Neural cell (in vitro differentiated cells): ENCODE measurements around the gene UBAP1. TPM values are rescaled to one million over a fixed set of nuclear protein-coding genes. Genes with fewer than 3 reads are reported as not detected.
"Not testable (repeated sequence)": the region's sequence is repeated elsewhere in the genome, so short reads cannot be mapped to it uniquely, and the experiment has no call there.

Source experiments
- H2AFZ ChIP-seq: fragments of 200-600, 300-800 bp; sonication (generic), shearing (Covaris generic); 2 replicates; pipeline ENCODE4 v1.6.0; 2014; ENCODE audit warnings: low read depth, mild to moderate bottlenecking, antibody characterized with exemption, low read length, moderate library complexity
- H3F3A ChIP-seq: fragments of 200-600 bp; shearing (Covaris generic); 2 replicates; pipeline ENCODE4 v1.6.1; 2016; ENCODE audit warnings: mild to moderate bottlenecking, moderate library complexity, mixed read lengths, antibody characterized with exemption, low read length; ENCODE audit not compliant: insufficient read depth, poor library complexity, severe bottlenecking
- H3K27ac ChIP-seq: fragments of 200-600, 300-800 bp; sonication (generic), shearing (Covaris generic); 2 replicates; pipeline ENCODE4 v1.5.1; 2014; ENCODE audit warnings: mild to moderate bottlenecking, low read length, moderate library complexity
- H3K27me3 ChIP-seq: fragments of 300-800, 200-600 bp; sonication (generic), shearing (Covaris generic); 2 replicates; pipeline ENCODE4 v1.6.0; 2014; ENCODE audit warnings: mild to moderate bottlenecking, low read depth, low read length, moderate library complexity; ENCODE audit not compliant: insufficient read depth
- H3K36me3 ChIP-seq: fragments of 300-800, 200-600 bp; sonication (generic), shearing (Covaris generic); 2 replicates; pipeline ENCODE4 v1.5.1; 2014; ENCODE audit warnings: mild to moderate bottlenecking, antibody characterized with exemption, low read length, moderate library complexity; ENCODE audit not compliant: insufficient read depth
- H3K4me2 ChIP-seq: fragments of 300-800, 200-600 bp; sonication (generic), shearing (Covaris generic); 2 replicates; pipeline ENCODE4 v1.6.0; 2014; ENCODE audit warnings: mild to moderate bottlenecking, low read length
- H3K4me3 ChIP-seq: fragments of 300-800, 200-600 bp; sonication (generic), shearing (Covaris generic); 2 replicates; pipeline ENCODE4 v1.5.1; 2014; ENCODE audit warnings: mild to moderate bottlenecking, low read length, moderate library complexity
- H3K79me2 ChIP-seq: fragments of 200-600 bp; shearing (Covaris generic); replicated peaks from 2 replicates; pipeline ENCODE4 v1.6.0; 2014; ENCODE audit warnings: mild to moderate bottlenecking, low read length, moderate library complexity; ENCODE audit not compliant: insufficient read depth
- H3K9ac ChIP-seq: fragments of 300-800, 200-600 bp; sonication (generic), shearing (Covaris generic); 2 replicates; pipeline ENCODE4 v1.6.1; 2016; ENCODE audit warnings: mild to moderate bottlenecking, low read length, mixed read lengths
- H3K9me2 ChIP-seq: fragments of 200-600 bp; shearing (Covaris generic); 2 replicates; pipeline ENCODE4 v1.6.1; 2016; ENCODE audit warnings: mild to moderate bottlenecking, low read length, mixed read lengths; ENCODE audit not compliant: insufficient read depth
- H3K9me3 ChIP-seq: fragments of 200-600, 300-800 bp; sonication (generic), shearing (Covaris generic); 2 replicates; pipeline ENCODE4 v1.6.1; 2016; ENCODE audit warnings: mild to moderate bottlenecking, mixed run types, low read length, moderate library complexity, mixed read lengths
- H4K20me1 ChIP-seq: fragments of 200-600 bp; shearing (Covaris generic); 2 replicates; pipeline ENCODE4 v1.6.1; 2016; ENCODE audit warnings: mild to moderate bottlenecking, mixed run types; ENCODE audit not compliant: insufficient read depth
- EP300 ChIP-seq: fragments of 450-650 bp; conservative IDR thresholded peaks from 2 replicates; pipeline ENCODE4 v1.6.1; 2014; ENCODE audit warnings: antibody characterized with exemption, mild to moderate bottlenecking, moderate library complexity; ENCODE audit not compliant: poor library complexity, severe bottlenecking
- EZH2 ChIP-seq: fragments of 200-600, 300-800 bp; shearing (Covaris generic), sonication (generic); IDR thresholded peaks from 2 replicates; pipeline ENCODE4 v1.6.1; 2014; ENCODE audit warnings: antibody characterized with exemption, low read length, borderline replicate concordance, mild to moderate bottlenecking; ENCODE audit not compliant: insufficient read depth, poor library complexity, severe bottlenecking
- MXI1 ChIP-seq: fragments of 450-650 bp; conservative IDR thresholded peaks from 2 replicates; pipeline ENCODE4 v1.6.1; 2014; ENCODE audit warnings: antibody characterized with exemption, mild to moderate bottlenecking; ENCODE audit not compliant: poor library complexity, severe bottlenecking
- POLR2AphosphoS5 ChIP-seq: IDR thresholded peaks from 2 replicates; pipeline ENCODE4 v1.6.1; 2012
- RAD21 ChIP-seq: fragments of 450-650 bp; conservative IDR thresholded peaks from 2 replicates; pipeline ENCODE4 v1.6.1; 2014; ENCODE audit warnings: antibody characterized with exemption, mild to moderate bottlenecking, moderate library complexity
- SMC3 ChIP-seq: fragments of 450-650 bp; conservative IDR thresholded peaks from 2 replicates; pipeline ENCODE4 v1.6.1; 2014; ENCODE audit warnings: antibody characterized with exemption, mild to moderate bottlenecking, moderate library complexity; ENCODE audit not compliant: poor library complexity
- TAF1 ChIP-seq: IDR thresholded peaks from 2 replicates; pipeline ENCODE4 v1.6.1; 2012; ENCODE audit warnings: low read depth
- polyA plus RNA-seq: library from polyadenylated mRNA; depleted of rRNA; stranded (reverse); fragments of >200 nt; gene quantifications from 2 replicates; pipeline ENCODE4 v1.2.3, GENCODE V29; 2014
- TF ChIP-seq, protein P1 (sequence below): IDR thresholded peaks from 2 replicates; pipeline ENCODE4 v1.6.1; 2012; ENCODE audit warnings: borderline replicate concordance
- TF ChIP-seq, protein P2 (sequence below): fragments of 450-650 bp; IDR thresholded peaks from 2 replicates; pipeline ENCODE4 v1.5.1; 2014; ENCODE audit warnings: antibody characterized with exemption, mild to moderate bottlenecking, moderate library complexity; ENCODE audit not compliant: poor library complexity, severe bottlenecking

The UBAP1 gene
- polyA plus RNA-seq, 1 donor from 2014 or later: 35.1 TPM

DNA sequence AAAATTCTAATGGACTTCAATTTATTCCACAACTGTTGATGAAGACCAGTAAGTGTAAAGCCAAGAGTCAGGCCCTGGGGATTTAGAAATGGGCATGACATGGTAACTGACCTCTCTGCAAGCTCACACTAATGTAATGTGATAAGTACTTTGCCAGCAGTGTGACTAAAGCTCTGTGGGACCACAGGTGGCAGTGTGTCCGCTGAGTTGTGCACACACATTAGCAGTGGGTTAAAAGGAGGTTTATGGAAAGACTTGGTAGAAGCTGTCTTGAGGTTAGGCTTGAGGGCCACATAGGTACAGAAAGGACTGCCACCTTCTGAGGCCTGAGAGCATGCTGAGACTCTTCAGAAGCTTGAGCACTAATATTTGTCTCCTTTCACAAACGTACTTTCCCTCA is 67.6 kb downstream of the UBAP1 start:
- Histone ChIP-seq H3K36me3 (no peaks in the 10 kb centered on the region), H3F3A (no peaks in the 10 kb centered on the region), H3K79me2 (peaks cover 4% of the 10 kb centered on the region), H4K20me1 (no peaks in the 10 kb centered on the region), H3K27ac (no peak overlapping the region), H3K9me2 (no peaks in the 10 kb centered on the region), H3K27me3 (no peaks in the 10 kb centered on the region), H3K9me3 (no peaks in the 10 kb centered on the region), H3K4me3 (no peak overlapping the region), H3K4me2 (no peak overlapping the region), H3K9ac (no peak overlapping the region), H2AFZ (no peak overlapping the region)
- TF ChIP-seq MXI1: no peak
- TF ChIP-seq EZH2: no peak
- no peak for TF ChIP-seq POLR2AphosphoS5
- TF ChIP-seq SMC3: no peak
- no peak for TF ChIP-seq RAD21
- TF ChIP-seq, protein P1, sequence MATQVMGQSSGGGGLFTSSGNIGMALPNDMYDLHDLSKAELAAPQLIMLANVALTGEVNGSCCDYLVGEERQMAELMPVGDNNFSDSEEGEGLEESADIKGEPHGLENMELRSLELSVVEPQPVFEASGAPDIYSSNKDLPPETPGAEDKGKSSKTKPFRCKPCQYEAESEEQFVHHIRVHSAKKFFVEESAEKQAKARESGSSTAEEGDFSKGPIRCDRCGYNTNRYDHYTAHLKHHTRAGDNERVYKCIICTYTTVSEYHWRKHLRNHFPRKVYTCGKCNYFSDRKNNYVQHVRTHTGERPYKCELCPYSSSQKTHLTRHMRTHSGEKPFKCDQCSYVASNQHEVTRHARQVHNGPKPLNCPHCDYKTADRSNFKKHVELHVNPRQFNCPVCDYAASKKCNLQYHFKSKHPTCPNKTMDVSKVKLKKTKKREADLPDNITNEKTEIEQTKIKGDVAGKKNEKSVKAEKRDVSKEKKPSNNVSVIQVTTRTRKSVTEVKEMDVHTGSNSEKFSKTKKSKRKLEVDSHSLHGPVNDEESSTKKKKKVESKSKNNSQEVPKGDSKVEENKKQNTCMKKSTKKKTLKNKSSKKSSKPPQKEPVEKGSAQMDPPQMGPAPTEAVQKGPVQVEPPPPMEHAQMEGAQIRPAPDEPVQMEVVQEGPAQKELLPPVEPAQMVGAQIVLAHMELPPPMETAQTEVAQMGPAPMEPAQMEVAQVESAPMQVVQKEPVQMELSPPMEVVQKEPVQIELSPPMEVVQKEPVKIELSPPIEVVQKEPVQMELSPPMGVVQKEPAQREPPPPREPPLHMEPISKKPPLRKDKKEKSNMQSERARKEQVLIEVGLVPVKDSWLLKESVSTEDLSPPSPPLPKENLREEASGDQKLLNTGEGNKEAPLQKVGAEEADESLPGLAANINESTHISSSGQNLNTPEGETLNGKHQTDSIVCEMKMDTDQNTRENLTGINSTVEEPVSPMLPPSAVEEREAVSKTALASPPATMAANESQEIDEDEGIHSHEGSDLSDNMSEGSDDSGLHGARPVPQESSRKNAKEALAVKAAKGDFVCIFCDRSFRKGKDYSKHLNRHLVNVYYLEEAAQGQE: no peak
- TF ChIP-seq EP300: no peak
- TF ChIP-seq, protein P2, sequence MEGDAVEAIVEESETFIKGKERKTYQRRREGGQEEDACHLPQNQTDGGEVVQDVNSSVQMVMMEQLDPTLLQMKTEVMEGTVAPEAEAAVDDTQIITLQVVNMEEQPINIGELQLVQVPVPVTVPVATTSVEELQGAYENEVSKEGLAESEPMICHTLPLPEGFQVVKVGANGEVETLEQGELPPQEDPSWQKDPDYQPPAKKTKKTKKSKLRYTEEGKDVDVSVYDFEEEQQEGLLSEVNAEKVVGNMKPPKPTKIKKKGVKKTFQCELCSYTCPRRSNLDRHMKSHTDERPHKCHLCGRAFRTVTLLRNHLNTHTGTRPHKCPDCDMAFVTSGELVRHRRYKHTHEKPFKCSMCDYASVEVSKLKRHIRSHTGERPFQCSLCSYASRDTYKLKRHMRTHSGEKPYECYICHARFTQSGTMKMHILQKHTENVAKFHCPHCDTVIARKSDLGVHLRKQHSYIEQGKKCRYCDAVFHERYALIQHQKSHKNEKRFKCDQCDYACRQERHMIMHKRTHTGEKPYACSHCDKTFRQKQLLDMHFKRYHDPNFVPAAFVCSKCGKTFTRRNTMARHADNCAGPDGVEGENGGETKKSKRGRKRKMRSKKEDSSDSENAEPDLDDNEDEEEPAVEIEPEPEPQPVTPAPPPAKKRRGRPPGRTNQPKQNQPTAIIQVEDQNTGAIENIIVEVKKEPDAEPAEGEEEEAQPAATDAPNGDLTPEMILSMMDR: no peak
- TF ChIP-seq TAF1: no peak

DNA sequence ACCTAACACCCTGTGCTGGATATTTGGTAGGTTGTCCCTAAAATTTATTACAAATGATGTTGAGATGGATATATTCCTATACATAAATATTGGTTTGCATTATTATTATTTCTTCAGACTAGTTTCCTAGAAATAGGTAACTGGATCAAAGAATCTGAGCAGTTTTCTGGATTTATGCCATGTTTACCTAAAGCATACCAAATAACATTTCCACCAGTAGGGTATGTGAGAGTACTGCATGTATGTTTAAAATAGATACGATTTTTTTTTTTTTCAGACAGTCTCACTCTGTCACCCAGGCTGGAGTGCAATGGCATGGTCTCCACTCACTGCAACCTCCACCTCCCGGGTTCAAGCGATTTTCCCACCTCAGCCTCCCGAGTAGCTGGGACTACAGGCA is 68.9 kb downstream of the UBAP1 start:
- not testable (repeated sequence) for H3K36me3 ChIP-seq, H3K9me2 ChIP-seq, H3K4me2 ChIP-seq

DNA sequence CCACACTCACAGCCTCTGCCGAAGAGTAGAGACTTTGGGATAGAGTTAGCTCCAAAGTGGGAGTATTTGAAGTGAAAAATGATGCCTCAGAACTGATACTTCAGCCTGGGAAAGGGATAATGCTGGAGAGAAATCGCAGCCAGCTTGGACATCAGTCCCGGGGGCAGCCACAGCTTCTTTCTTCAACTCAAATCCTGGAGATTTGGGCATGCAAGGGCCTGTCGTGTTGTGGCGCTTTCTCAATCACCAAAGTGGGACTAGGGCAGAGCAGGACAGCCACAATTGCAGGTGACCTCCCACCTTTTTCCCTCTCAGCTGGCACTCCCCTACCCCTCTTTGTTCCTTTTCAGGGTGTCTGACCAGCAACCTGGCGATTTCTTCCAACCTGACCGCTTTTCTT is 70.4 kb downstream of the UBAP1 start:
- Histone ChIP-seq H3K9me2 (no peaks in the 10 kb centered on the region), H3K27me3 (no peaks in the 10 kb centered on the region), H3K4me2 (no peak overlapping the region), H3K36me3 (no peaks in the 10 kb centered on the region), H2AFZ (no peak overlapping the region), H3K79me2 (peaks cover 4% of the 10 kb centered on the region), H4K20me1 (no peaks in the 10 kb centered on the region), H3K9ac (no peak overlapping the region), H3F3A (no peaks in the 10 kb centered on the region), H3K4me3 (no peak overlapping the region), H3K27ac (no peak overlapping the region), H3K9me3 (no peaks in the 10 kb centered on the region)
- no peak for TF ChIP-seq POLR2AphosphoS5

More for the DNA sequence above, 68.9 kb downstream of the UBAP1 start:
- H3K79me2 ChIP-seq, H3K27me3 ChIP-seq, H3K9ac ChIP-seq, H3K9me3 ChIP-seq, H4K20me1 ChIP-seq, H3K27ac ChIP-seq, H3F3A ChIP-seq, H3K4me3 ChIP-seq, H2AFZ ChIP-seq: not testable (repeated sequence)
